HuH-7.5 (cell line): Measurements from ENCODE around the gene NBEA.

Experiments
- DNase-seq: peaks from one replicate; pipeline ENCODE4 v3.0.0; 2011; ENCODE audit warnings: low spot score

NBEA gene

DNA sequence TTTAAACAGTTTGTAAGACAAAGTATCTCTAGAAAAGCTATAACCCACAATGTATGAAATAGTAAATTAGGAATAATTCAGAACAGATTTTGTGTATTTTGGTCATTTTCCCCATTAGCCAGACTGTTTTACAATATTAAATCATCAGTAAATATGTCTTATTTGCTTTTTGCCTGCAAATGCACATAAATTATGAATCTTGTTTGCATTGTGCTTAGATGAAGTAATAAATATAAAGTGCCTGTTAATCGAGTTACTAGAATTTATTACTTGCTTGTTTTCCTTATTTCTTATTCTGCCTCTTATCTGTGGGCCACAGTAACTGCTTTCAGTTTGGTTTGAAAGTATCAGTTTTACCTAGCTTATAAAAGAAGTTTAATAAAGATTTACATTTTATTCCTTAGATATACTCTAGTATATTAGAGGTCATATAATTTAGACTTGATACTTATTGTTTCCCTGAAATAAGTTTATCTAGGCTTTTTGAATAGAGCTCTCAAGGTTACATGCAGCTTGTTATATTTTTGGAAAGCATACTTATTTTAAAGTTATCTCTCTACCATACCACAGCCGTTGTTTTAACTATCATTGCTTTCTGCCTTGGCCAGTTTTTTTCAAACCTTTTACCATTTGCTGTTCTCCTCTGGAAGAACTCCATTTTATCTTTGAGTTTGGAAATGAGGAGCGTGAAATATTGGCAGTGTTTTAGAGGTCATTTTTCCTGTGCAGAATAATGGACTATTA, 238.0 kb downstream of the NBEA start:
- no peak for DNase-seq

DNA sequence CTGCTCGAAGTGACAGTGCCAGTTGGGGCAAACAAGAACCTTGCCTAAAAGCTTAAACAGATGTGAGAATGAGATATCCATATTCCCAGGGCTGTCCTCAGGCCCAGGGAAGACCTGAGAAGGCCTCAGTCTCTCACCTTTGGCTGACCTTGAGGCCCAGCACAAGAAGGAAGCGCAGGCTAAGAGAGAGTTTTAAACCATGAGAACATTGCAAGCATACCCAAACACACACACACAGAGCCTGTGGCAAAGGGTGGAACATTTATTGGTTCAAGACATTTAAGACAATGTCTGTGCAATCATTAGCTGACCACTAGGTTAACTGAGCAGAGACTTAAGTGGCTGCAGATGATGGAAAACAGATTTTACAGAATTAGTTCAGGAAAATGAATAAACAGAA, 248.2 kb downstream of the NBEA start:
- no peak for DNase-seq

DNA sequence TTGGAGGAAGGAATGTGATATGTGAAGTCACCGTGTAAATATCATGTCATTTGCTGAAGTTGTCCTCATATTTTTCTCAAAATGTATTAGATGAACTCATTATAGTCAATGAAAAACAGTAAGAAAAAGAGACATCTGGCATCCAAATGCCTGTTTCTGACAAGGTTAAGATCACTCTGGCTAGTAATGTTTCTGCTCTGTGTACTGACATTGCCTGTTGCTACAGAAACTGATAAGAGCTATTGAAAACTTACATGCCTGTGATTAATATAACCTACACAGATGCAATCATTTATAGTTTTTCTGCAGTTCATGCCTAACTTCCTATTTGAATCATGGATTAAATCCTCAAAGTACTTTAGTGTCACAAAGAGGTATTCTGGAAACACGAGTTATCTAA, 249.8 kb downstream of the NBEA start:
- no peak for DNase-seq

DNA sequence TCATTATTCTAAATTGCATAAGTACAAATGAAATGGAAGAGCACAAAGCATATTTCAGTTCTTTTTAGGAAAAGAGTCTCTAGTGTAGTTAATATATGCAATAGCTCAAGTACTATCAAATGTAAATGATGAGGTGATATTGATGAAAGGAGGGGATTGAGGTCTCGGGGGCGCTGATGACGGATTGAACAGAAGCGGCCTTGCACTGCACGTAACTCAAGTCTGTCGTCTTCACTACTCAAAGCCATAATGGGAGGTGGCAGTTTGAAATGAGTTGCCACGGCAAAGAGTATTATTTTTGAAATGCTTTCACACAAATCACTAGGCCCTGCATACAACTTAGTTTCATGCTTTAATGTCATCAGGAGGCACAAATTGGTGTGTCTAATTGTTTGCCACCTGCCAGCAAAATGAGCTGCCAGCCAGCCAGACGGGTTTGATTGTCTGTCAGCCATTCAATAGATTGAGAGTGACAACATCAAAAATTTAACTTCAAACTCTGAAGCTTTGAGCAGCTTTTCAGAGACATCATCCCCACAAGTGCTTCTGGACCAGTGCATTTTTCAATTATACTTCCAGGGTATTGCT, 256.6 kb downstream of the NBEA start:
- no peak for DNase-seq

DNA sequence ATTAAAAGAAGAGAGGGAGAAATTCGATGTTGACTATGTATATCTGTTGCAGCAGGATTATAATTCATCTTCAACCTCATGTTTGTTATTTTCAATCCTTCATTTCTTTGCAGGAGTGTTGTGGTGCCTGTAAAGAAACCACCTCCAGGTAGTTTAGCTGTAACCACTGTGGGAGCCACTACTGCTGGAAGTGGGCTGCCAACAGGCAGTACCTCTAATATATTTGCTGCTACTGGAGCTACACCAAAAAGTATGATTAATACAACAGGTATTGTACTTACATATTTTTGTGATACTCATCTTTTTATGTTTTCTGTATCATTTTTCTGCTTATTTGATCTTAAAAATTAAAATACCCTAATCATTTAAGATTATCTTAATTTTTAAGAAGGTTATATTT, 266.5 kb downstream of the NBEA start:
- DNase-seq, result no peak

DNA sequence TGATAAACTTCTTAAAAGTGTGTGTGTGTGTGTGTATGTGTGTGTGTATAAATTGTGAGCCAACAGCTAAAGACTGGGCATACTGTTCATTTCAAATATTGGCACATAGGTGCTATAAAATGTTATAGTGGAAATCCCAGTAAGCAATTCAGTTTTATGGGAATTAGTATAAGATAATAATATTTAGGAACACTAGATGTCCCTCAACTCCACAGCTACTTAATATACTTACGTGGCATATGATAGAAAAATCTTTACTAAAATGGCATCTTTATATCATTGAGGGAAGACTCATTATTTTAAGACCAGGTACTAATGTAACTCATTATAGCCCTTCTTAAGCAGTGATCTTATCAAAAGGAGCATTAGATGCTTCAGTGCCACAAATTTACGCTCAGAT, 268.2 kb downstream of the NBEA start:
- DNase-seq, result no peak

DNA sequence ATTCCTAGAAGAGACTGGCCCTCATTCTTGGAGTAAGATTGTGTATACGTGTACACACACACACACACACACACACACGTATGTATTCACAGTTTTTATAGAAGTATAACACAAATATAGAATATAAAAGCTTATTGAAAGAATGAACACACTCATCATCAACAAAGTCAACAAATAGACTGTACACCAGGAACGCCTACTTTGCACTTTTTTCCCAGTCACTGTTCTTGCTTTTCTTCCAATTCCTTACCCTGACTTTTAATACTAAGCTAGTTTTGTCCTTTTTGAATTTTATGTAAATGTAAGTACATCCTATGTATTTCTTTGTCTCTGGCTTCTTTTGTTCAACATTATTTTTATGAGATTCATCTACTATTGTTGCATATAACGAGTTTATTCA, 269.9 kb downstream of the NBEA start:
- DNase-seq, result no peak

DNA sequence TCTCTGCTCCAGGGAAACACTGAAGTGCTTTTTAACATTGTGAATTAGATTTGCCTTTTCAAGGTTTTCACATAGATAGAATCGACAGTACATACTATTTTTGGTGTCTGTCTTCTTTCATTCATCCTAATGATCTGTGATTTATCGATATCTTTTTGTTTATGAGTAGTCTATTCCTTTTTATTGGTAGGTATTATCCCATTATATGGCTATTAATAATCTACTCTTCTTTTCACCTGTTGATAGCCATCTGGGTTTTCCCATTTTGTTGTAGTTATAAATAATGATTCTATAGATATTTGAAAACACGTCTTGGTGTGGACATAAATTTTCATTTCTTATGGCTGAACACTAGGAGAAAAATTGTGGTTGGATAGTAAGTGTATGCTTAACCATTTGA, 271.8 kb downstream of the NBEA start:
- DNase-seq, result no peak

DNA sequence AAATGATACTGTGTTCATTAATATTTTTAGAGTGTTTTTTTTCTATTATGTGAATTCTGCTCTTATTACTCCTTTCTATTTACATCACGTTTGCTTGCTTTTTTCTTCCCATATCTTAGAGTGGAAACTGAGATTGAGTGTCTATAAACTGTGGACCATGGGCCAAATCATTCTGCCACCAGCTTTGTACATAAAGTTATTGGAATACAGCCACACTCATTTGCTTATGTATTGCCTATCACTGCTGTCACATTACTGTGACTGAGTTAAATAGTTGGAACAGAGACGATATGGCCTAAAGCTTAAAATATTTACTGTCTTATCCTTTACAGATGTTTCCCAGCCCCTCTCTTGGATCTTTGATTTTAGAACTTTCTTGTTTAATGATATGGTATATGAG, 274.1 kb downstream of the NBEA start:
- no peak for DNase-seq

DNA sequence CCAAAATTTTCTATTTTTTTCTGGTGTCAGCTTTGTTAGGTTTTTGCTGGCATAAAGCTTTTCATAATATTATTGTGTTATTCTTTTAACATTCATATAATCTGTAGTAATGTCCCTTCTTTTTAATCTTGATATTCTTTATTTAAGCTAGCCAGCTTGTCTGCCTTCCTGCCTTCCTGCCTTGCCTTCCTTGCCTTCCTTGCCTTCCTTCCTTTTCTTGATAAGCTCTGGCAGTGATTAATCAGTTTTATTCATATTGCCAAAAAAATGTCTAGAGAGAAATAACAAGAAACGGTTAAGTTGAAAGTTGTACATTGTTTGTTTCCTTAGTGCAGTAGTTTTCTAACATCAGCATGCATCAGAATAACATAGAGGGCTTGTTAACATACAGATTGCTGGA, 277.0 kb downstream of the NBEA start:
- DNase-seq, result no peak

DNA sequence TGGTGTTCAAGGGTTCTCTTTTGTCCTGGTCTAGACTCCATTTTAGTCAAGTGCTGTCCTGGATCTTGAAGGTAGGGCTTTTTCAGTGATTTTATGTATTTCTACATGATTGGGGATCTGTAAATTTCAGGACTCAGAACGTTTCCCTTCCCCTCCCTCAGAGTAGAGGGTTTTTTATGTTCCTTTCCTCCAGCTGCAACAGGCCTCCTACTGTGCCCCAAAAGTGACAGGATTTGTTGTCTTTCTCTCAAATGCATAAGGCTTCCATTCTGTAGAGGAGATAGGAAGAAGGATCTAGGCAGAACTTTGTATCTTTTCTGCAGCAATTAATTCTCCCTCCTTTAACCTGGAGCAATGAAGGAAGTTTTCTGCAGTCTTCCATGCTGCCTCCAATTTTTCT, 283.1 kb downstream of the NBEA start:
- DNase-seq, result no peak

DNA sequence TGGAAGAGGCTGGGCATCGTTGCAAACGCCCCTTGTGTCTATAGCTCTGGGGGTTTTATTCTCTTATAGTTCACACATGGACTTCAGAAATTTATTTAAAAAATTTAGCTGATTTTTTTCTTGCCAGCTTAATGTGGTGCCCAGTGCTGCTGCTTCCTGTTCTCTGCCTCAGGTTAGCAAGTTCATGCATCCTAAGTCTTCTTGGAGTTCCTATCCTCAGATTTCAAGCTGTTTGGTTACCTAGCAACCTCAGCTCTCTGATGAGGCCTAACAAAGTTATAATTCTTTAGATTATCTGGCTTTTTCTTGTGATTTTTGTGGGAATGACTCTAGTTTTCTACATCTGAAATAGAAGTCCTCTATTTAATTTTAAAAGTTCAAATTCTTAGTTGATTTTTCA, 283.5 kb downstream of the NBEA start:
- DNase-seq, result no peak

DNA sequence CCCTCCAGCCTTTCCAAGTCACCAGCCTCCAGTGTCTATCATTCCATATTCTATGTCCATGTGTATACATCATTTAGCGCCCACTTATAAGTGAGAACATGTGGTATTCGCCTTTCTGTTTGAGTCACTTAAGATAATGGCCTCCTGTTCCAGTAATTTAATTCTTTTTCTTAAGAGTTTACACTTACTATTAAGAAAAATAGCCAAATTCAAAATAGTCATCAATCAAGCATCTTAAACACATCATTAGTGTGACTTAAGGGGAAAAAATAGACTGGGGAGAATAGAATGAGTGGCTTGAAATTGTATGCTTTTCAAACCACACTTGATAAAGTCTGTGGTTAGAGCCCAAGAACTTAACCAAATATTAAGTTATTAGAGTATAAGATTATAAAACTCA, 286.5 kb downstream of the NBEA start:
- no peak for DNase-seq

DNA sequence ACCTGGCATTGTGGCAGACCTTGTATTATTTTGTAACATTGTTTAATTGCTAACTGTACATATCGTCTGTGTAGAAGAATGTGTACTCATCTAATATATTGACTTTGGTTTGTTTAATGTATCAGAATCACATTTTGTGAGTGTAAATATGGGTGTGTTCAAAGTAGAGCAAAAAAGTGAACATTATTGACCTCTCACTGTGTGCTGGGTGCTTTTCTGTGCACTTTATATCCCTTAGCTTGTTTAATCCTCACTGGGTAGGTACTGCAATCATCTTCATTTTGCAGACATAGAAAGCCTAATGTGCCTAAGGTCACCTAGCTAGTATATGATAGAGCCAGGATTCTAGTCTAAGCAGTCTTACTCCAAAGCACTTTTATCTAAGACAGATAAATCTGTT, 289.4 kb downstream of the NBEA start:
- no peak for DNase-seq

DNA sequence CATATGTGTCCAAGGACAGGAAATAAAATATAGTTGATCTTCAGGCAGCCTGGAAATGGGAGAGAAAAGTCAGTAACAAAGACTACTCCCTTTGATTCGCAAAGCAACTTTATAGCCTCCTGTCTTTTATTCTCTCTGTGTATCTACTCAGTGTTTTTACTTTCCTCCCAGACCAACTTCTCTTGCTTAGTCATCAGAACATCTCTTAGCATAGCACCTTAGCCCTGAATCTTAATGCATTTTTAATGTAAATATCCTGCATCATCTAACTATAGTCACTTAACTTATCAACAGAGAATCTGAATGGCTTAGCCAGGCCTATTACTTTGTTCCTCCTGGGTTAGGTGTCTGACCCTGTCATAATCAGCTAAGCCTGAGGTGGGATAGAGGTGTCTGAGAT, 296.2 kb downstream of the NBEA start:
- no peak for DNase-seq

DNA sequence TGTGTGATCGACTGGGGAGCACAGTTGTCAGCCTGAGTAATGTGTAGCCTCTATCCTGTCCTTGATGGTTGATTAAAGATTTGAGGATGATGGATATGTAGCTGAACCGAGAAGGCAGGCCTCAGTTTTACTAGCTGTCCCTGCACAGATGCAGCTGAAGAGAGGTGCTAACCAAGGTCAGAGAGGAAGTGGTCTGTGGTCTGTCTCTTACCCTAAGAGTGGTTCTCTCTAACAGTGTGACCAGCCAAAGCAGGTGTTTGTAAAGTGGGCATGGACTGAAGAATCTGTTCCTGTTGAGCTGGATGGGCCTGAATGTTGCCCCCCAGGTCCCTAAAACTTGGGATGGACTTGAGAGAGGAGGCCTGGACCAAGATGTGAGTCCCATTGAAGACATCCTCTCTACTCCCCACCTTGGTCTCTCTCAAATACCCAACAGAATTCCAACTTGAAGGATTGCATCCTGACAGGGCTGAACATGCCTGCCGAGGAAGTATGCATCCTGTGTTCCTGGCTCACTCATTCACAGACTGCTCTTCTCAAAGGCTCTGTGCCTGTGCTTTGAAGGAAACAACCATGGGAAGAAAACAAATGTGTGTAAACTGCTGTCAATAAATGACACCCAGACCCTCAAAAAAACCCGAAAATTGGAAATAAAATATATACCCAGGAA, 310.6 kb downstream of the NBEA start:
- DNase-seq, result no peak

DNA sequence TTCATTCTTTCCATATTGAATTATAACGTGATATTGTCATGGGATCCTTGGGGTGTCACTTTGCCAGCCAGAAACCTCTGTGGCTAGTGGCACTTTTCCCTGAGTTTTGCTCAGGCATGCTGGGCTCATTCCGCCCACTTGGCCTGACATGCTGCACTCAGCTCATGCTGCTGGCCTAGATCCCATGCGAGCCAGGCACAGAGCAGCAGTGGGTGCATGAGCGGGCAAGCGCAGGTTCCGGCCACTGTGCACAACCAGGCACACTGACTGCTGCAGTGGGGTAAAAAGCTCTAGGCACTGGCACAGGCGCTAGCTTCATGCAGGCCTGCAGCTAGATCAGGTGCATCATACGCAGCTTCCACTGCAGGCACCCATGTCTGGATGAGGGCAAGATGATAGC, 313.2 kb downstream of the NBEA start:
- no peak for DNase-seq

DNA sequence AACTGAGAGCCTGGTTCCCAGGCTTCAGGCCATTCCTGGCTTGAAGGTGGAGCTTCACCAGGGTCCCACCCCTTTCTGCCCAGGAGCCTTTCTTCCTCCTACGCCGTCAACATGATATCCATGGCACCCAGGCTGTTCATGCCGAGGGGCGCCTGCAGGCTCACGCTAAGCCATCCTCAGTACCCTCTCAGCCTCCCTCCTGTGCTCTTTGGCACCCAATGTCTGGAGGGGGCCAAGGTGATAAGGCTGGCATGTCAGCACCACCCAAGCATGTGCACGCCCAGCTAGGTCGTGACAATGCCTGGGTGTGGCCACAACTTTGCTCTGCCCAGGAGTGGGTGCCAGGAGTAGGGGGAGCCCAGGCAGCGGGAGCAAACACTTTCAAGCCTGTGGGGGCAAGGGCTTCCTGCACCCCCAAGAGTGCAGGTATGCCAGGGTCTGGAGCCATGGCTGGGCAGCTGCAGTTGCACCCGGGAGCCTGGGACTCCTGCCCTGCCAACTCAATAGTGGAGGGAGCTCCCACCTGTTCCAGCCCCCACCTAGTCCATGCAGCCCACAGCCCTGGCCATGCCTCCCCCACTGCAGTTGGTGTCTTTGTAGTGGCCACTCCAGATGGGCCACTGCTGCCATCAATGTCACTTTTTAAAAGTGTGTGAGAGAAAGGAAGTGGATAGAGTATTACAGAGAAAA, 314.5 kb downstream of the NBEA start:
- DNase-seq, result no peak

DNA sequence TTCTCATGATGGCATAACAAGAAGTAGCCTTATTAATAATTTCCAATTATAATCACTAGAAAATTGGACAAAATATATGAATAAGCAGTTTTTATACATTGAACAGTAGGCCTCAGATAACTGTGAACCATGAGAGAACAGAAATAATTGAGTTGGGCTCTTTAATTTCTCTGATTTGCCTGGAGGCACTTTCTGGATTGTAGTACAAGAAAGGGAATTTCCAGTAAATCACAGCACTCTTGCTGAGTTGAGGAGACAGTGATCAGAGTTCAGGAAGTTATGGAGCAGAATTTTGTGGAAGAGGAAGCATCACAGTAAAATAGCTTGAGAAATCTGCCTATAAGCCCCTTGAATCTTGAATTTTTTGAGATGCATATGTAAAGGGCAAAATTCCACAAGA, 318.2 kb downstream of the NBEA start:
- DNase-seq, result no peak

DNA sequence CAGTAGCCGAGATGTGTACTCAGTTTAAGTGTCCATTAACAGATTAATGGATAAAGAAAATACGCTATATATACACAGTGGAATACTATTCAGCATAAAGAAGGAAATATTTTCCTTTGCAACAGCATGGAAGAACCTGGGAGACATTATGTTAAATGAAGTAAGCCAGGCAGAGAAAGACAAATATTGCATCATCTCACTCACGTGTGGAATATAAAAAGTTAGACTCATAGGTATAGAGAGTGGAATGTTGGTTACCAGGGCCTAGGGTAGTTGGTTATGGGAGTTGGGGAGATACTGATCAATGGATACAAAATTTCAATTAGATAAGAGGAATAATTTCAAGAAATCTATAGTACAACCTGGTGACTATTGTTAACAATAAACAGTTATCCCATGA, 324.3 kb downstream of the NBEA start:
- DNase-seq, result no peak

DNA sequence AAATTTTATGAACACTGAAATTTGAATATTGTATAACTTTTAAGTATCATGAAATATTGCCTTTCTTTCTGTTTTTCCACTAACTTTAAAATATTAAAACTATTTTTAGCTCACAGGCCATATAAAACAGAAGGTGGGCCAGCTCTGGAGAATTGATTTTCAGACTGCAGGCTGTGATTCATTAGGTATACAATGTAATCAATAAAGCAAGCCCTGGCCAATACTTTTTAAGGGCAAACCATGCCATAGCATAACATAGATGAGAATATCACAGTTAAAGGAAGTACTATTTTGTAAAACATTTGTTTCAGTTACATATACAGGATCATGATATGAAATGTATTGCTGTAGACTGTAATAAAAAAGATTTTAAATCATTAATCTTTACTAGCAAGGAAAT, 336.8 kb downstream of the NBEA start:
- no peak for DNase-seq

DNA sequence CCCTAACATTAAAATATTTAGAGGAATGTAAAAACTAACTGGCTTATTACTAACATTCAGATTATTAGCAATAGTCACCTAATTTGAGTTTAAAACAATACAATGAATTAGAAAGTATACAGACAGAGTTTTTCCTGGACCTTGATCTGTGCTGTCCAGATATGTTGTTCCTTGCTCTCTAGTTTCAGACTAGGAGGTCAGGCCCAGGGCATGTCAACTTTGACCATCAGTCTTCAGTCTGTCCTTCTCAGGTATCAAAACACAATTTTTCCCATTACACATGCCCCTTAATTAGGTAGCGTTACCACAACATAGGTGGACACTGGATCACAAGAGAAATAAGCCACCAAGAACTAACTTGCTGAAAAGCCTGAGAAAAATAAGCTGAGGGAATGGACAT, 337.4 kb downstream of the NBEA start:
- DNase-seq, result no peak

DNA sequence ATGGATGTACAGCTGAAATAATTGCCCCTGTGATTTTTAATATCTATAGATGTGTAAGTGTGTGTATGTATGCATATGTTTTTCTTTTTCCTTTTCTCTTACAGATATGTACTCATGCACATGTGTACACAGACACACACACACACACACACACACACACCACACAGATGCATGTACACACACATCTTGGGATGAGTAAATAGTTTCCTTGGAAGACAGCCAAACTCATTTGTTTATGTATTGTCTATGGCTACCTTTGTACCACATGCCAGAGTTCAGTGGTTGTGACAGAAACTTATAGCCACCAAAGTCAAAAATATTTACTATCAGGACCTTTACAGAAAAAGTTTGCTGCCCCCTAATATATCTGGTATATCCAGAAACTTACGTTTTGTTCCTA, 341.8 kb downstream of the NBEA start:
- DNase-seq, result no peak
